ENCODE measurements around the gene LAG3.

GRCh38 chr12:6817098-6817497 is 44.8 kb downstream of the LAG3 start:
- TF ChIP-seq CTCF (conservative IDR thresholded peaks at IDR 0.05 in 1 of 2, IDR thresholded peaks at IDR 0.05 in 1 of 2; ENCODE audit: low read depth in 1 of 2, low read length in 2 of 2) (no peak), EZH2 (IDR thresholded peaks at IDR 0.05; ENCODE audit: low read length, missing control alignments) (no peak)
